Kidney (tissue), 14 donors: ENCODE measurements around the gene GSG1L. TPM values are rescaled to one million over a fixed set of nuclear protein-coding genes. Genes with fewer than 3 reads are reported as not detected.

Experiments used
- DNase-seq, 5 donors: peaks; one replicate each; pipeline ENCODE4 v3.0.0-alpha.2; 2013 to 2020
- FAIRE-seq: peaks from 2 replicates; lab custom pipeline; 2012; peaks lifted over from hg19 to GRCh38; lab: Jason Lieb, UNC
- H3K27ac ChIP-seq, 2 donors: one replicate each; pipeline ENCODE4 v1.7.0; 2013; ENCODE audit warnings: low read depth in 2 of 2, low read length in 2 of 2, inconsistent platforms in 1 of 2
- H3K27me3 ChIP-seq: one replicate; pipeline ENCODE4 v1.7.1; 2013; ENCODE audit warnings: low read length, inconsistent platforms; ENCODE audit not compliant: control insufficient read depth, insufficient read depth
- H3K36me3 ChIP-seq, 3 donors: one replicate each; pipeline versions ENCODE4 v1.7.0 to v1.7.1; 2013; ENCODE audit warnings: low read length in 3 of 3, control low read depth in 1 of 3, inconsistent platforms in 1 of 3; ENCODE audit not compliant: insufficient read depth in 3 of 3, control insufficient read depth in 2 of 3
- H3K4me1 ChIP-seq, 3 donors: one replicate each; pipeline versions ENCODE4 v1.7.0 to v1.7.1; 2013; ENCODE audit warnings: low read length in 3 of 3, inconsistent platforms in 1 of 3, low read depth in 1 of 3; ENCODE audit not compliant: control insufficient read depth in 2 of 3, insufficient read depth in 2 of 3
- H3K4me3 ChIP-seq, 3 donors: one replicate each; pipeline versions ENCODE4 v1.7.0 to v1.8.1; 2013; ENCODE audit warnings: low read length in 3 of 3, control low read depth in 1 of 3, inconsistent platforms in 1 of 3
- H3K9ac ChIP-seq, 3 donors: one replicate each; pipeline versions ENCODE4 v1.7.0 to v1.7.1; 2013; ENCODE audit warnings: low read length in 3 of 3, control low read depth in 1 of 3, inconsistent platforms in 1 of 3
- H3K9me3 ChIP-seq, 3 donors: one replicate each; pipeline versions ENCODE4 v1.7.0 to v1.7.1; 2013; ENCODE audit warnings: low read length in 3 of 3, control low read depth in 1 of 3, inconsistent platforms in 1 of 3; ENCODE audit not compliant: control insufficient read depth in 2 of 3, insufficient read depth in 1 of 3
- CTCF ChIP-seq: IDR thresholded peaks from 3 replicates; pipeline ENCODE4 v1.5.1; 2012; ENCODE audit warnings: mild to moderate bottlenecking, moderate library complexity, borderline replicate concordance; ENCODE audit not compliant: insufficient read depth; ENCODE audit errors: extremely low read depth
- intact Hi-C: fragments of 100-400 bp; cut with DNase I; formaldehyde crosslinking; loops from one replicate; pipeline ENCODE4 v1.11.1; 2022
- polyA plus RNA-seq: library from polyadenylated mRNA; stranded (reverse); fragments of 350-450 nt; fragmentation: Illumina TruSeq; extraction: RNeasy Lipid Tissue Mini Kit (QIAGEN cat#74804); gene quantifications from one replicate; pipeline ENCODE4 v1.2.3, GENCODE V29; 2014; ENCODE audit warnings: low read depth, low replicate concordance; ENCODE audit not compliant: insufficient read depth
- total RNA-seq: library from RNA; stranded (reverse); fragmentation: NEBNext Ultra II Directional; extraction: Animal tissue kit (Norgen Biotek cat#: 25700); gene quantifications from one replicate; pipeline ENCODE4 v1.2.1, GENCODE V29; 2021
- donor health status: control.
- donor health status: control.
- donor health status: control.
- donor health status: control.
- donor health status: control.
- donor health status: DM: yes; HTN: yes; CAD: no.
- donor health status: Normal renal cell carcinoma (clear cell type).

GSG1L gene
- total and polyA plus RNA-seq, 2 donors from 2014 or later, result not detected

- DNase-seq, result no peak
- no peak for TF ChIP-seq CTCF
- Histone ChIP-seq H3K36me3 (no peaks in the 10 kb centered on the region), H3K27ac (no peak overlapping the region), H3K4me1 (no peaks in the 10 kb centered on the region), H3K9me3 (no peaks in the 10 kb centered on the region), H3K9ac (no peak overlapping the region), H3K27me3 (no peaks in the 10 kb centered on the region), H3K4me3 (no peak overlapping the region)
- no peak for FAIRE-seq
- intact Hi-C loops, result no loop called here
These were observed 270.3 kb downstream of the GSG1L start for GRCh38 chr16:27793249-27793622.

GRCh38 chr16:27792486-27793248, 270.8 kb downstream of the GSG1L start:
- no peak for TF ChIP-seq CTCF
- no peaks in the 10 kb centered on the region for H3K36me3 ChIP-seq
- no peak for FAIRE-seq
- no peak overlapping the region for H3K9ac ChIP-seq
- H3K9me3 ChIP-seq, result no peaks in the 10 kb centered on the region
- no peaks in the 10 kb centered on the region for H3K4me1 ChIP-seq
- no peak overlapping the region for H3K4me3 ChIP-seq
- no peaks in the 10 kb centered on the region for H3K27me3 ChIP-seq
- intact Hi-C loops, result no loop called here
- H3K27ac ChIP-seq, result no peak overlapping the region
- DNase-seq, result no peak

GRCh38 chr16:27791404-27791719, 272.2 kb downstream of the GSG1L start:
- Histone ChIP-seq H3K36me3 (no peaks in the 10 kb centered on the region), H3K27ac (no peak overlapping the region), H3K4me3 (no peak overlapping the region), H3K9ac (no peak overlapping the region), H3K27me3 (no peaks in the 10 kb centered on the region), H3K4me1 (no peaks in the 10 kb centered on the region), H3K9me3 (no peaks in the 10 kb centered on the region)
- FAIRE-seq, result no peak
- no peak for TF ChIP-seq CTCF
- DNase-seq, result no peak
- intact Hi-C loops, result no loop called here
